Stimulated activated CD4-positive, alpha-beta T cell treated with anti-CD3 and anti-CD28 coated beads, TNF-alpha, amount 100 ng/mL, for 4 hours (primary cell): ENCODE measurements around the gene STRA6.

Experiments
- DNase-seq, 3 experiments: peaks; one replicate each; pipeline ENCODE4 v3.0.0-alpha.2; 2020; ENCODE audit warnings: low read depth in 3 of 3

STRA6 gene

DNA sequence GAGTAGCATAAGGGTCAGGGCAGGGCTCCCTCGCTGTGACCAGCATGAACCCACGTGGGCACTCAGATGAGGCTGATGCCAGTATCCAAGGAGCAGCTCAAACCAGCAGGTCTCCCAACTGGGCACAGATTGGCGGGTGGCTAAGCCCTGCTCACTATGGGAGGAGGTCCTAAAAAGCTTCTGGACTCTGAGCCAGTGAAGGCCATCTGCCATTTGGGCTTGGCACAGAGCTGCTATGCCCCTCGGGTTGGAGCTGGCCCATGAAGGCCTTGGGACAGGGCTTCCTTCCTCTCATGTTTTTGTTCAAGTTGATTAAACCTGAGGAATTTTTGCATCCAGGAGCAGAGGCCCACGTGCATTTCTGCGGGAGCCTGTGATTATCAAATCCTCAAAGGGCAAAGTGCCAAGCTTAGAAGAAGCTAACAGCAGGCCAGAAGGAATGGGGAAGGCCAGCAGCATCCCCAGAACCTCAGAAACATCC, 4.3 kb upstream of the STRA6 start:
- DNase-seq, result no peak

DNA sequence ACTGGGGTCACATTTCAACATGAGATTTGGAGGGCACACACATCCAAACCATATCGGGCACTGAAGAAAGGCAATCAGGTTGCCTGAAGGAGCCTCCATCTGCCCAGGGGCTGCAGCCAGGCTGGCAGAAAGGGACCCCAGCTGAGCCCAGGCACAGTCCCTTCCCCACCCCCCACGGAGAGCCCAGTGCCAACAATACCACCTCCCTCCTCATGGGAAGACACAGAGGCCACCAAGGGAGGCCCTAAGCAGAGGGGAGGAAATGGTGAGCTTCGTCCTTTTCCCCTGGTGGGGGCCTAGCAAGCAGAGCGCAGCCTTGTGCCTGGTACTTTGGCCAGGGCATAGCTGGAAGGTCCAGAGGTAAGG, 3.0 kb upstream of the STRA6 start:
- DNase-seq, result no peak

DNA sequence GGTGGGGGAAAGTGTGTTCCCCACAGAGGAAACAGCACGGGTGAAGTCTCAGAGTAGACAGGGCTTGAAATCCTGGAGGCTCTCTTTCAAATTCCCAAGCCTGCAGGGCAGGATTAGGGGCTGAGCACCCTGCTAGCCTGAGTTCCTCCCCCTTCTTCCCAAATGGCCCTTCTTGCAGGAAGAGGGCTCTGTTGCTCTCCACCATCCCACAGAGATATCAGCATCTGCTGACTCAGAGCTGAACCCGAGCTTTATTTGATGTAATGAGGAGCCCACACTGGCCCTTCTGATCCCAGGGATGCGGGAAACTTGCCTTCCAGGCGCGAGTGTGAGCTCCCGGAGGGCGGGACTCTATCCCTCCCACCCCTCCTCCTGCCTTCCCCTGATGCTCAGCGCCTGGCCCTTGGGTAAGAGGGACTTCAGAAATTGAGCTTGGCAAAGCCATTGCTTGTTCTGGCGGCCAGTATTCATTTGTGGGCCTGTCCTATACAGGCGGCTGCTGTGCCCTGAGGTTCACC, 1.4 kb upstream of the STRA6 start:
- no peak for DNase-seq

DNA sequence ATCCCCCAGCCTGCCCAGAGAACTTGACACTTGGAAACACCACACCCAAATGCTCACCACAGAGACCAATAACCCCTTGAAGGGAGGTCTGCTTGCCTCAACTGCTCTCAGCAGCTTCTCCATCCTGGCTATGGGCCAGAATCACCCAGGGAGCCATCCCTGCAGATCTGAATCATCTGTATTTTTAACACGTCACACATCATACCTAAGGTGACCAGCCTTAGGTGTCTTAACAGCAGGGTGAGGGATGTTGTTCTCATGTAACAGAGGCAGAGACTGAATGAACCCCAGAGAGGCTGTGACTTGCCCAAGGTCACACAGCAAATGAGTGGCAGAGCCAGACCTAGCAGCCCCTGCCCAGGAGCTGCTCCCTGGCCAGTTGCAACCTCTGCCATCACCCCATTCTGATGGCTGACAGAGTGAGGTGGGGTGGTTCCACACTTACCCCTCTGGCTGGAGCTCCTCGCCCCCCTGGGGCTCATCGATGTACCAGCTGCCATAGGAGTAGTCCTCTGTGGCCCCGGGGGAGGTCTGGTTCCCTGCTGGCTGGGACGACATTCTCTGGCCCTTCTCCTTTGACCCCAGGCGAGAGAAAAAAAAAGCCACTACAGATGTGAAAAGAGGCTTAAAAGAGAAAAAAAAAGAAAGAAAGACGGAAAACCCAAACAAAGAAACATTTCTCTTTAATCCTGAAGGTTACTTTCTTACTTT, 722 bp downstream of the STRA6 start:
- DNase-seq, result no peak

DNA sequence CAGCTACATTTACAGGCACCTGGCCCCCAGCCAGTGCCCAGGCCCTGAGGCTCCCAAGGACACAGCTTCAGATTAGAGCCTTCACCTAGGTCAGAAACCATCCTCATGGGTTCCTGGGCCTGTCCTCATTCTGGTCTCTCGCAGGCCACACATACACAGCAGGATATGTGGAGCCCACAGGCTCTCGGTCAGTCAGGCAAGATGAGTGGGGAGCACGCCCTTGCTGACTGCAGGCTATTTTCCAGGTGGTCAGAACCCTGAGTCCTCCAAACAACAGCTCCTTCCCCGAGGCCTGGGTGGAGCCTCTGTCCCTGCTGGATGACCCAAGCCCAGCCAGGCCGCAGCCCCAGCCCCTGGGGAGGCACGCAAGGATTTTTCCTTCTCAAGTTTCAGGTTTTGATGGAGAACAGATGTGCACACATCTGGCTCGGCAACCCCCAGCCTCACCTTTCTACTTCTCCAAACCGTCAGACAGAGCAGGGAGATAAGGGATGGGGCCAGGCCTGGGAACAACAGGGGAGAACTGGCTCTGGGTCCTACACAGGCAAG, 1.6 kb downstream of the STRA6 start:
- no peak for DNase-seq

DNA sequence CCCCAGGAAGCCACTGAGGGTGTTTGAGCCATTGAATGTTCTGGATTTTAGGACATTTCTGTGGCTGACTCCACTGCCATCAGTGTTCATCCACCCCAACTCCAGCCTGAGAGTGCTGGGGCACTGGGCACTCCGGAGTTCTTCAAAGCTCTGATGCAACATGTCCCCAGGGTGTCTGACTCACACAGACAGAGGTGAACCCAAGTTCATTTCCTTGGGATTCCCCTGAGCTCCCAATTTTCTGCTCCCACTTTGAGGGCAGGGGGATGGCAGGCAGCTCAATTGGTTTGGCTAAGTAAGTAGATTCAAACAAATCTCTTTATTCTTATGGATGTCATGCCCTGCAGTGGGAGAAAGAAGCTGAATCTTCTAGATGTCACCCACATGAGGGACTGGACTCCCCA, 2.2 kb downstream of the STRA6 start:
- no peak for DNase-seq

DNA sequence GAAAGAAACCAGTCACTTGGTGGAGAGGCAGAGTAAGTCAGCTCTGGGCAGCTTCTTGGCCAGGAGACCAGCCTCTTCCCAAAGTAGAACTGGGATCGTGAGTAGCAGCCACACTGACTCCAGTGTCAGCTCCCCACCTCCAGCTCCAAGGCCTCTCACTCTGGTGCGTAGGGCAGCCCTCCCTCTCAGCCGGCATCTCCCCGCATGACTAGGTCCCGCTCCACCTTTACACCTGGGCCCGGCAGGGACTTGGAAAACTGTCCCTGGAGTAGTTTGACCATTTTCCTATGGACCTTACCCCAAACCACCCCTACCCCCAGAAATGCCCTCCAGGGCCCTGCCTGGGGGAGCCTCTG, 3.3 kb downstream of the STRA6 start:
- DNase-seq, result no peak

DNA sequence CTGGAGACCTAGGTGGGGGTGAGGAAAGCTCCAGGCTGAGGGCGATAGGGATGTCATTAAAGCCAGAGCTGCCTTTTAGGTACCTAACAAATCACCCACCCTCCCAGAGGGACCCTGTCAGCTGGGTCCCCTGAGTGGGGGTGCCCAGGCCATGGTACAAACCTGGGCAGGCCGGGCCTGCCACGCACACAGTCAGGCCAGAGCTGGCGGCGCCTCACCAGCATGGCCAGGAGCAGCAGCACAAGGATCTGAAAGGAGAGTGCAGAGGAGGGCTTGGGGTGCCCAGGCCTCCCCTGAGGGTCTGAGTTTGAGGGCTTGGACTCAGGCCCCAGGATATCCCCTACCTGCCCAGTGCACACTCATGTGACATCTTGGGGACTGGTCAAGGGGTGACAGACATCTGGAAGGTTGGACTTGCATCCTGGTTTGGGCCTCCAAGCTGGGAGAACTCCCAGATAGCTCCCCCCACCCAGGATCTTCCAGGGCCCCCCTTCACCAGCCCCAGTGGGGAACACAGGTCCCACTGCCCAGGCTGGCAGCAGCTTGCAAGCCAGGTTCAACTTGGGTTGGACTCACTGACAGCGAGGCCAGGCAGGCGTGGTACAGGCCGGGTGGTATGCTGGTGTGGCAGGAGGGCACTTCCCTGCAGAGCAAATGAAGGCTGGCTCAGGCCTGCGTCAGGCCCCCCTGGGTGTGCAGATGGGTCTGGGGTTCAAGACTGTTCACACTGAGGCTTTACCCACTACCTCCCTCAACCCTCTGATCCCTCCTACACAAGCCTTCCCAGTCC, 5.2 kb downstream of the STRA6 start:
- no peak for DNase-seq

DNA sequence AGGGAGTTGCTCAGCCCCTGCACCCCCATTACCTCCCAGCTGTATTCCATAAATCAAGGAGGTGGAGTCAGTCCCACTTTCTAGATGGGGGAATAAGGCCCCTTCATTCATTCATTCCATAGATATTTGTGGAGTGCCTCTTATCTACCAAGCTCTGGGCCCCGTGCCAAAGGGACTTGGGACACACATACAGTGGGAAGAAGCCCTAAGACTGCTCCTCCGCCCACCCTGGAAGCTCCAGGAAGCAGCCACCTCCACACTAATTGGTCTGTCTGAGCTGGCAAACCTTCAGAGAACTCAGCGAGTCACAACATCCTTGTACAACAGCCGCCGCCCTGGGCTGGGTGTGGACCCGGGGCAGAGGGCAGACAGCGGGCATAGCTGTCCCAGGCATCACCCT, 6.4 kb downstream of the STRA6 start:
- no peak for DNase-seq

DNA sequence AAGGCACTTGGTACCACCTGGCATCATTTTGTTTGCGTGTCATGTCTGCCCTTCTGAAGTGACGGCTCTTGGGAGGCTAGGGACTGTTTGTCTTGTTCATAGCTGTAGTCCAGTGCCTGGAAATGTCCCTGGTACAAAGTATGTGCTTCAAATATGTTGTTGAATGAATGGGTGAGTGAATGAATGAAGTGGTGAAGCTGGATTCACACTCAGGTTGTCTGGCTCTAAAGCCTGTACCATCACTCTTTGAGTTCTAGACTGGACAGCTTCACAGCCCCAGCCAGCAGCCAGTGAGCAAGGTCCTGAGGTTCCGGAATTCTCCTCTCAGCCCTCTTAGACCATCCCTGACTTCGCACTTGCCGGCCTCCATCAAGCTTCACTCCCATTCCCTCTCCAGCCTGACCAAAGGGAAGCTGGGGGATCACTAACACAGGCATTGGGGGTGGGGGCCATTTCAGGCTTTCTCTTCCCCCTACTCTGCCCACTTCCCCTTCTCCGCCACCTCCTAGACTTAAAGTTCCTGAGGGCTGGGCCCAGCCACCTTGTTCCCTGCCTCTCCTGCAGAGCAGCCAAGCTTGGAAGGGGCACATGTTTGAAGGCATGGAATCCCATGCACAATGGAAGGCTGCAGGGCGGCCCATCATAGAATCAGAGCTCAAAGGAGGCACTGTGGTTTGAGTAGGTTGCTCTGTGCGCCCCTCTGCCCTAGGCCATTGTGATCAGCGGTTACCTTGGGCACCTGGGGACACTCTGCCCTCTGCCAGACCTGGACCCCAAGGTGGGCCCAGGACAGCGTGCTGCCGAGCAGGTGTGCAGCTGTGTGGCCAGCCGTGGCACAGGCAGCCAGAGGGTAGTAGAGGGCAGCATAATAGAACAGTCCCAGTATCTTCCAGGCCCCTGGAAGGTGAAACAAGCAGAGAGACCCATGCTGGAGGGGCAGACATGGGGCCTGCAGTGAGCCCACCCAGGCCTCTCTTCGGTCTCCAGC, 7.7 kb downstream of the STRA6 start:
- DNase-seq, result no peak

DNA sequence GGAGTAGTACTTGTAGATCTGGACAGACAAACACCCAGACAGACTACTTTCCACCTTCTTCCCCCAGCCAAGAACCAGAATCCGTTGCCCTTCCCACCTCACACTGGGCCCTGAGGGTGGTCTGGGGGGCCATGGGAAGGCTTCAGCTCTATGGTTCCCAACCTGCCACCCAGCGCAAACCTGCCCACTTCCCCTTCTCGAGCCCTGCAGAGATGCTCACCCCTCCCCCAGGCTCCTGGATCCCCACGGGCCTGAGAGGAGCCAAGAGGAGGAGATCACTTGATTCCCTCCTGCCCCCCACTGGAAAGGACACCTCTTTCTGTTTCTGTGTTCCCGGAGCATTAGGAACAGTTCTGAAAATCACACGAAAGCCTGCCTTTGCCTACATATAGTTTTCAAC, 8.7 kb downstream of the STRA6 start:
- DNase-seq, result no peak

DNA sequence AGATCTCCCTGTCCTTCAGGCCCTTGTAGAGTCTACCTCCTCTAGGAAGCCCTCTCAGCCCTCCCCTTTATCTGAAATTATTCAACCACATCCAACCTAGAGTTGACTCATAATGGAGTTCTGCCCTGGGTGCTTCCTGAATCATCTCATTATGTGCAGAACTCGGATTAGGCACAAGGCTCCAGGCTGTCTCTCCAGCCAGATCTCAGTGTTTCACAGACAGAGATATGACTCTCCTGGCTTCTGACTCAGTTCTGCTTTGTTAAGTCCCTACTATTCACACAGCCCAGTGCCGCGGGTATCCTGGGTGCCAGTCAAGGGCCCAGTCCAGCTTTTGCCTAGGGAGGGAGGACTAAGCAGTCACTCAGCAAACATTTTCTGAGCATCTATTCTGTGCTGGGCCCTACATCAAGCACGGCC, 9.3 kb downstream of the STRA6 start:
- DNase-seq, result no peak

DNA sequence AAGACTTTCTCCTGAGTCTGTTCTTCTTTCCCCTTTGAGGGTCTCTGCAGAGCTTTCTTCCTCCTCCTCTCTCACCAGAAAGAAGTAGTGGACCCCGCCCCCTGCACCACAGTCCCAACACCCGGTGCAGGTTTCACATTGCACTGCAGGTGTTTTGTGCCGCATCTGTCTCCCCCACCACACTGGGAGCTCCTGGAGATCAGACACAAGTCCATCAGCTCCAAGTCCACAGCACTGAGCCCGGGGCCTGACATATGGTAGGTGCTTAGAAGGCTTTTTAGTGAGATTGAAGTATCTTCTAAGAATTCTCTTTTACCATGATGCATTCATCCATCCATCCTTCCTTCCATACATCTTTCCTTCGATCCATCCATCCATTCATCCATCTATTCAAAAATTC, 9.8 kb downstream of the STRA6 start:
- DNase-seq, result no peak

DNA sequence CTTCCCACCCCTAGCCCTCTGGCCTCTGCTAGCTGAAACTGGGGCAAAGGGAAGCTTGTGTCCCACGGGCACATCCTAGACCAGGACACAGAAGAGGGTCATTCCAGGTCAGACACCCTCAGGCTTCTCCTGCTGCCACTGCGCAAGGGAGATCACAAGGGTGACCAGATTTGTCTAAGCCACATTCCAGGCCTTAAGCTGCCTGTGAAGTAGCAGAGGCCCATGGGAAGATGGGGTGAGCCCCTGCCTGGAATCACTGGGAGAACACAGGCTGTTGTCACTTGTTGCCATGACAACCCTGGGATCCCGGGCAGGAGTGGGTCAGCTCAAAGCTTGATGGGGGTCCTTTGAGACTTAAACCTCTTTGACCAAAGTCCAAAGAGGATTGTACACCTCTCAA, 10.8 kb downstream of the STRA6 start:
- no peak for DNase-seq

DNA sequence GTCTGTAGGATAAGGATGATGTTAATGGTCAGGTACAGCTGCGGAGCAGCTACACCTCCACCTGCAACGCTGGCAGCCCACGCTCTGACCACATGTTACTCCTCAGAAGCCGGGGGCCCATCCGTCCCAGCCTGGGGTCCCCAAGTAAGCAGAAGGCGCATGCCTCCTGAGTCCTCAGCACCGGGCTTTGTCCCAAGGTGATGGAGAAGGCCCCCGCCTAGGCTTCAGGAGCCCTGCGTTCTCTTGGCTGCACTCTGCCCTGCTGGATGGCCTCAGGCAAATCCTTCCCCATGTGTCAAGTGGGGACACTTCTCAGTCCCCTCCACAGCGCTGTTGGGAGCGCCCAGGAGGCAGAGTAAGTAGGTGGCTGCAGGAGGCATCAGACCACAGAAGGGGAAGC, 14.4 kb downstream of the STRA6 start:
- no peak for DNase-seq

DNA sequence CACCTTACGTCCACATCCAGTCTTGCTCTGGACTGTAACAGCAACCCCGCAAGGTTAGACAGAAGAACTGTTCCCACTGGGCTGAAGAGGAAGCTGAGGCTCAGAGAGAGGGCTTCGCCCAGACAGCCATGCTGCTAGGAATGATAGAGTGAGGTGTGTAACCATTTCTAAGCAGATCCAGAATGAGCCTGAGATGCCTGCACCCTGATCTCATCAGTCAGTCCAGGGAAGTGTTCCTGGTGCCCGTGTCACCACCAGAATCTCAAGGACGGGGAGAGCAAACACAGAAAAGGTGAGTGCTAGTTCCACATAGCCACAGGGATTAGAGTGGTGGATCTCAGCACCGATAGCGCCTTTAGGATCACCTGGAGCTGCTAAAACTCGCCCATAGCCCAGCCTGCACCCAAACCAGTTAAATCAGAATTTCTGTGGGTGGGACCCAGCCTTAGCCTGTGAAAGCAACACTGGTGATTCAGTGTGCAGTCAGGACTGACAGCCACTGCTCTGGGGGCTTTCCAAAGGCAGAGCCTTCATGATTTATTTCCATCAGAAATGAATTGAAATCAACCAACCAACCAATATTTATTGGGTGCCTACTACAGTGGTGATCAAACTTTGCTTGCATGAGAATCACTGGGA, 16.8 kb downstream of the STRA6 start:
- DNase-seq, result no peak

DNA sequence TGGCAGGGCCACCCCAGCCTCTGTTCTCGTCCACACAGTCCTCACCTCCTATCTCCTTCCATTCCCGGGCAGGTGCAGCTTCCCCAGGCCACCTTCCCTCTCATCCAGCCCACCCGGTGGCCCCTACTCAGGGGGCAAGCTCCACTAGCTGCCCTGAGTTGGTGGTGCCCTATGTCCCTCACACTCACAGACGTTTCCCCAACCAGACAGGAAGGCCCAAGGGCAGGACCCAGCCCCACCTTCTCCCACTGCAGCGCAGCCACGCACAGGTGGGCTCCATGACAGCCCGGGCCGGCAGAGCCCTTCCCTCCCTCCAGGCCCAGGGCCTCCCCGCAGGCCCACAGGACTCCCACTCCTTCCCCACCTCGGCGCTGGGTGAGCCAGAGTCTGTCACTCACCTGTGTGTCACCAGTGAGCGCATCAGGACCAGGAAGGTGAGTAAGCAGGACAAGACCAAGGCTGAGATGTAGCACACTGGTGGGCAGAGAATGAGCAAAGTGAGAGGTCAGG, 17.9 kb downstream of the STRA6 start:
- no peak for DNase-seq

DNA sequence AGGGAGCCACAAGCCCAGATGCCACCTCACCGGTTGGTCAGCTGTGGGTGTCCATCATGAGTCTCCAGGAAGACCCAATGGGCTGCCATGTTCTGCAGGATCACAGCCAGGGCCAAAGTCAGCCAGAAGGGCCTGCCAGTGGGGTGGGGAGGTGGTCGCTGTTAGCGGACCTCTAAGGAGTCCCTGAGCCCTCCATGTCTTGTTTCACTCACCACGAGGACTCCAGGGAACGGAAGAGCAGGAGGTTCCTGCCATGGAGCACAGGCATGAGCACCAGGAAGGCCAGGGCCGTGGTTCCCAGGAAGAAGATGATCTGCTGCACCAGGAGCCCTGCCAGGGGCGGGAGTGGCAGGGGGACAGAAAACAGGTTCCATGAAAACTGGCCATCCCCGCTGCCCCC, 20.5 kb downstream of the STRA6 start:
- no peak for DNase-seq

DNA sequence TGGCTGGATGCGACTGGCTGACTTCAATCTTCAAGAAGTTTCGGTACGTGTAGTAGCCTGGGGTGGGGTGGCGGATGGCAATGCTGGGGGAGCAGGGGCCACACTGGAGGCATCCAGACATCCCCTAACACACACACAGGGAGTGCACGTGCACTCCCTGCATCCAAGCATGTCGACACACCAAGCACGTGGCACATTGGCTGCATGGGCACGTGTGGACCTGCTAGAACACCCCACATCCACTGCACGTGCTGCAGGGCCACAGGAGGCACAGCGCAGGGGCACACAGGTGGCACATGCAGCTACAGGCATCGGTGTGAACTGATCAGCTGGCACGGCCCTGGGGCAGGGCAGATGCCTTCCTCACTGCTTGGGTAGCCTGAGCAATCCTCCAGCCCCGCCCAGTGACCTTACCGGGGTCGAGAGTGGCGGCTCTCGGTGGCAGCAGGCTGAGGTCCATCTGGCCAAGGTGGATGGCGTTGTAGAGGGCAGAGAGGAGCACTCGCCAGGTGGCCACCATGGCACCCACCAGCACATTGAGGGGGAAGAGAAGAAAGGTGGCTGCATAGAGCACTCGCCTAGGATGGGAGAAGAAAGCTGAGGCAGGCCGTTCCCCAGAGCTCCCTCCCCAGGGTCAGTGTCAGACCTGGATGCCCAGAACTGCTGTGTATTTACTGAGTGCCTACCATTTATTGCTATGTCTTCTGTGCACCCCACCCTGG, 21.5 kb downstream of the STRA6 start:
- DNase-seq, result no peak
